Epithelial cell of prostate (primary cell): ENCODE measurements around the gene JUND.
A peak's percentile ranks its signal among the peaks of the same experiment; 100 is the strongest.
"Not testable (repeated sequence)": the region's sequence is repeated elsewhere in the genome, so short reads cannot be mapped to it uniquely, and the experiment has no call there.

Experiments
- DNase-seq: peaks from one replicate; pipeline ENCODE4 v3.0.0-alpha.2; 2011; ENCODE audit warnings: low read depth, low spot score
- H3K27ac ChIP-seq: fragments of 450-650 bp; 2 replicates; pipeline ENCODE4 v1.5.1; 2017; ENCODE audit warnings: mild to moderate bottlenecking

Gene JUND

DNA sequence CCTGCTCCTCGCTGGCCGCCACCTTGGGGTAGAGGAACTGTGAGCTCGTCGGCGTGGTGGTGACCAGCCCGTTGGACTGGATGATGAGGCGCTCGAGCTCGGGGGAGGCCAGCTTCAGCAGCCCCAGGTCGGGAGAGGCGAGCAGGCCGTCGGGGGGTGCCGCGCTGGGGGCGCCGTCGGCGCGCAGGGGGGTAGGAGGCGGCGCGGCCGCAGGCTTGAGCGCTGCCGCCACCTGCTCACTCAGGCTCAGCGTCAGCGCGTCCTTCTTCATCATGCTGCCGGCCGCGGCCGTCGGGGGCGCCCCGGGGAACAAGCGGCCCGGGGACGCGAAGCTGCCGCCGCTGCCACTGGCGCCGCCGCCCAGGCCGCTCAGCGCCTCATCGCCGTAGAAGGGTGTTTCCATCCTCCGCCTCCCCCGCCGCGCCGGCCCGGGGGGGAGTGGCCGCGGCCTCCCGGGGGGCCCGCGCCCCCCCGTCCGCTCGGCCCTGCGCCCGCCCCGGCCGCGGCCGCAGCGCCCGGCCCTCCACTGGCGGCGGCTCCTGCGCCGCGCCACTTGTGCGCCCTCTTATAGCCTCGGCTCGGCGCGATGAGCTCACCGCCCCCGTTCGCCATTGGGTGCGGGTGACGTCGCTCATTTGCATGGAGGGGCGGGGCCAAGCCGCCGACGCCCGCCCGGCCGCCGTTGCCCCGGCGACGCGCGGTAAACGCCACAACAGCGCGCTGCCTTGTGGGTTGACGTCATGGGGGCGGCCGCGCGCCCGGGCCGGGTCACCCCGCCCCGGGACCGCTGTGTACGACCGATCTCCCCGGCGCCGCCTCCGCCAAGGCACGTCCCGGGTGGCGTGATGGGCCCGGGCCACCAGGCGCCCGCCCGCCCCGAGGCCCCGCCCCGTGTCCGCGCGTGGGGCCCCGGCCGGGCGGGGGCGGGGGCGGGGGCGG lies at the start of gene JUND:
JUND (minus strand) TSS at position 541 of the 939 bp plus-strand sequence; CDS start at position 403, 138 bp downstream.
- peak; percentile 89 for DNase-seq
- peak within 1 kb of the TSS; percentile 98 for H3K27ac ChIP-seq

- H3K27ac ChIP-seq, result no peak overlapping the region
- DNase-seq, result no peak
Observed at GRCh38 chr19:18330868-18331267, 49.4 kb upstream of the JUND start.

GRCh38 chr19:18329035-18329376 lies 47.6 kb upstream of the JUND start:
- peak overlapping the region; percentile 31 for H3K27ac ChIP-seq
- DNase-seq, result no peak

DNA sequence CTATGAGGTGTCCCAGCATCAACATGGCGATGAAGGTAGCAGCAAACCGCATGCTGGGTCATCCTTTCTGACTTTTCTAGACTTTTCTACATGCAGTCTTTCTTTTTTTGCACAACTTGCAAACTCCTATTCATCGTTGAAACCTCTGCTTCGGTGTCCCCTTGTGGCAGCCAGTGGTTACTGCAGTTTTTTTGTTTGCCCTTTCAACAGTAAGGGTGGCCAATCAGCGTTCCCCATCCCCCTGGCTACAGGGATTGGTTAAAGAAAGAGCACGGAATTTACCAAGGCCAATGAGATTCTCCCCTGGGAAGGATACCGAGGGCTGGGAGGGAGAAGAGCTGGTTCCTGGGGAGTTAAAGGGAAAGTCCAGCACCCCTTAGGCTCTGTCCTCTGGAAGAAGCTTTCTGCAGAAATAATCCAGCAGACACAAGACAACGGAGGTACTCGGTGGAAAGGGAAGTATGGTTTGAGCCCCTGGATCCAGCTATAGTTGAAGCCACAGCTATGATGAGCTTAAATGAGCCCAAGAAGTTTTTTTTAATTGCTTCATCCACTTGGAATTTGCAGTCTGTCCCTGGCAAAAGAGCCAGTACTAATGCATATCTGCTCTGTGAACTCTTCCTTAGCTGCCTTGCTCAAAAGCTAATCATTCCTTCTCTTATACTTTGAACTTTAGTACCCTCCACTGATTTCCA lies 47.1 kb upstream of the JUND start:
- H3K27ac ChIP-seq, result peak overlapping the region; percentile 31
- peak; percentile 84 for DNase-seq

DNA sequence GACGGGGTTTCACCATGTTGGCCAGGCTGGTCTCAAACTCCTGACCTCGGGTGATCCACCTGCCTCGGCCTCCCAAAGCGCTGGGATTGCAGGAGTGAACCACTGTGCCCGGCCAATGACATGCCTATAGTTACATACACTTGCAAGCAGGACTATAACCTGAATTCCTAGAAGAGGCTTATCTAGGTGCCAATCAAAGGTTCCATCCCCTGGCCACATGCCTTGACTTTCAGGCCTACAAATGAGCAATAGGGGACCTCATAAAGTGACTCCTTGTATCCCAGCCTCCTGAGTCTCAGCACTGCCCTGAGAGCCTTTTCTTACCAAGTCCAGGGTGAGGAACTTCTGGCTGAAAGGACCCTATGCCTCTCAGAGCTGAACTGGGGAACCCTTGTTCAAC lies 45.4 kb upstream of the JUND start:
- H3K27ac ChIP-seq, result no peak overlapping the region
- no peak for DNase-seq

DNA sequence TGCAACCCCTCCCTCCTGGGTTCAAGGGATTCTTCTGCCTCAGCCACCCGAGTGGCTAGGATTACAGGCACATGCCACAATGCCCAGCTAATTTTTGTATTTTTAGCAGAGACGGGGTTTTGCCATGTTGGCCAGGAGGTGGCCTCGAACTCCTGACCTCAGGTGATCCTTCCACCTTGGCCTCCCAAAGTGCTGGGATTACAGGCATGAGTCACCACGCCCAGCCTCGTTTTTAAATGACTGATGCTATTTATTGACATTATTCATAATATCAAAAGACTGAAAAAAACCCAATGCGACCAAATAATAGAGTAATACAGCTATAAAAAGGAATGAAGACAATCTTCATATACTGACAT lies 42.9 kb upstream of the JUND start:
- not testable (repeated sequence) for DNase-seq
- H3K27ac ChIP-seq, result peak overlapping the region; percentile 87

- peak within 1 kb of the TSS; percentile 87 for H3K27ac ChIP-seq
- peak; percentile 88 for DNase-seq
Observed at GRCh38 chr19:18322759-18323460, 41.5 kb upstream of the JUND start, which contains the start of gene LSM4. Gene LSM4 (minus strand): TSS chr19:18323076. CDS start chr19:18323020, 56 bp downstream.

GRCh38 chr19:18322318-18322758 lies 40.9 kb upstream of the JUND start:
- peak overlapping the region; percentile 87 for H3K27ac ChIP-seq
- no peak for DNase-seq

DNA sequence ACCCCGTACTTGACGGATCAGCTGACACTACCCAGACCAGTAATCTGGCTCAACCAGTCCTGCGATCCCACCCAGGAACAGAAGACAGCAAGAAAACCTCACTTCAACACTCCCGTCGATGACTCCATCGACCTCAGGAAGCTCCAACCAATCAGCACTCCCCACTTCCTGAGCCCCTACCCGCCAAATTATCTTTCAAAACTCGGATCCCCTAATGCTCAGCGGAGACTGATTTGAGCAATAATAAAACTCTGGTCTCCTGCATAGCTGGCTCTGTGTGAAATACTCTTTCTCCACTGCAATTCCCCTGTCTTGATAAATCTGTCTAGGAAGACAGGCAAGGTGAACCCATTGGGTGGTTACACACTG lies 40.3 kb upstream of the JUND start:
- no peak for DNase-seq
- peak overlapping the region; percentile 87 for H3K27ac ChIP-seq

- H3K27ac ChIP-seq, result peak overlapping the region; percentile 87
- DNase-seq, result no peak
Observed at GRCh38 chr19:18320865-18321733, 39.7 kb upstream of the JUND start.

DNA sequence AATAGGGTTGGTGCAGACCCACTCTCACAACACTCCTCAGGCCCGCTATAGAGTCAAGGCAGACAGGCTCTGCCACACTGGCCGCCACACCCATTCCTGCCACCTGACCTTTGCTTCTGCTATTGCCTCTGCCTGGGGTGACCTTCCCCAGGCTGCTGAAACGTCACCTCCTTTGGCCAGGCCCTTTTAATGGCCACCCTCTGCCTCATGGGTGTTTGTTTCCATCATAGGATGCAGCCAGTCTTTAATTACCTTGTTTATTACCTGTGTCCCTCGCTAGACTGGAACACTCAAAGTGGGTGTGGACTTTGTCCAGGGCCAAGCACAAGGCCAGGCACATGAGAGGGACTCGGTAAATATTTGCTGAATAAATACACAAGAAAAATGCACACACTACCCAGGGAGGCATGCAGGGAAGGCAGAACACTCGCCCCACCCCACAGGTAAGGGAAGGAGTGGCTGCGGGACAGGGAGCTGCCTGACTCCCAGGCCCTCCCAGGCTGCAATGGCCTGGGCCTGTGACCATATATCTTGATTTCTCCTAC lies 38.2 kb upstream of the JUND start:
- DNase-seq, result no peak
- no peak overlapping the region for H3K27ac ChIP-seq

- DNase-seq, result no peak
- H3K27ac ChIP-seq, result no peak overlapping the region
Observed at GRCh38 chr19:18317961-18318800, 36.8 kb upstream of the JUND start.

GRCh38 chr19:18313398-18313797 lies 32.0 kb upstream of the JUND start:
- H3K27ac ChIP-seq, result no peak overlapping the region
- no peak for DNase-seq

GRCh38 chr19:18312092-18312534 lies 30.7 kb upstream of the JUND start:
- DNase-seq, result no peak
- no peak overlapping the region for H3K27ac ChIP-seq

DNA sequence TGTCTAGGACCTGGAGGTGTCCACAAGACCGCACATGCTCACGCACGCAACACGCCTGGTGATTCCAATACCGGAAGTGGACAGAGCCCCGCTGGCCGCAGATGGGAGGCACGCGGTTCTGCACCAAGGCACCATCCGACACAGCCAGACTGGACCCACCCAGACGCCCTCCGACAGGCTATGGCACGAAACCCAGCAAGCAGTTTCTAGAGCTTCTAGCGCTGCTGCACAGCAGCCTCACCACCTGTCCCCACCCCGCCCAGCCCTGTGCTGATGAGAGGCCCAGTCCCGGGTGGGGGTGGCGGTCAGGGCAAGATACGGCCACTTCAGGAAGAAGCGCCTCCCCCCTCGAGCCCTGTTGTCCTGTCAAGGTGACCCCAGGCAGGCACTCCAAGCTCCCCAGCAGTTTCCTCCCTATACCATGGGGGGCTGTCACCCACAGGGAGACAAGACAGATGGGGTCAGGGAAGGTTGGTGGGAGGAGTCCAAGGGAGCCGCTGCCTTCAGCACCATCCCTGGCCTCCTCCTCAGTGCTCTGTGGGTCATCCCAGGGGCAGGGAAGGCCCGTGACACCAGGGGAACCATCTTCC lies 30.2 kb upstream of the JUND start:
- no peak for DNase-seq
- no peak overlapping the region for H3K27ac ChIP-seq

DNA sequence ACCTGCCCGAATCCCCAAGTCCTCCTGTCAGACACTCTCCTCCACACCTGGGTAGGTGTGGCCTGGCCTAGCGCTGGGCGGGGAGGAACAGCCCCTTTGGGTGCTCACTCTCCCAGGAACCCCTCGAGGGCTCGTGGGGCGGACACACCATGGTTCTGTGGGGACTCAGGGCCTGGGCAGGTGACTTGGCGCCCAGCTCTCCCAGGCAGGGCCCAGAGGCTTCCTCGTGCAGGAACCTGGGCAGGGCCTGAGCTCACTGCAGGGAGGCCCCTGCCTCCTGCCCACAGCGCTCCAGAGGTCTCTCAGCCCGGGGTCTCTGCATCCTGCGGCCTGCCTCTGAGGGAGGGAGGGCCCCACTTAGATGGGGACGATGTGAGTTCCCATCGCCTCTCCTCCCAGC lies 29.5 kb upstream of the JUND start:
- no peak for DNase-seq
- no peak overlapping the region for H3K27ac ChIP-seq

DNA sequence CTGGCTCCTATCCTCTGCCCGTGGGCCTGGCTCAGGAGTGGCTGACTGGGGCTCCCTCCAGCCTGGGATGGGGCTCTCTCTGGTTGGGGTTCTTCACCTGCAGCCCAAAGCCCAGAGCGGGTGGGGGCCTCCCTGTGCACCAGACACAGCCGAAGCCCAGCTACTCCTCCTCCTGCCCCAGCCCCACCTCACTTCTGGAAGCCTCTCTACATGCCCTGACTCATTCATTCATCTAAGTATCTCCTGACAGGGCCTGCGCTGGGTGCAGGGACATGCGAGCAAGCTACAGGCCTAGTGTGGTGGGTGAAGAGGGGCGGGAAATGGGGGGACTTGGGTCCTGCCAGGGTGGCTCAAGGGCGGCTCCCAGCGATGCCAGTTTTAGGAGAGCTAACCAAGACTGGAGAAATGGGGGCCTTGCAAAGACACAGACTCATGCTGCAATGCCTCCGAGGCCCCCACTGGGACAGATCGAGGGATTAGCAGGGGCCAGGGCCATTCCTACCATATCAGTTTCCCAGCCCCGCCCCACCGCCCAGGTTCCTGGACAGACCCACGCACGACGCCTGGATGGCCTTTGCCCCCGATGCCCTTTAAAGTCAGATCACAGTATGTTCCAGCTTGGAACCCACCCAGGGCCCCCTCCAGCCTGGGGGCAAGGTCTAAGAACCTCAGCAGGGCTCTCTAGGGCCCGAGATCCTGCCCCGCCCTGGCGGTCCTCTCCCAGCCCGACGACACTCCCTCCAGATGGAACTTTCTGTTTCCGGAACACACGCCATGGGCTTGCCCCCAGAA lies 28.9 kb upstream of the JUND start:
- no peak for DNase-seq
- H3K27ac ChIP-seq, result no peak overlapping the region
